PC-9 (cell line): ENCODE measurements around the gene TENT5C.

Experiments used
- CTCF ChIP-seq: fragments of 200-600 bp; sonication (generic); conservative IDR thresholded peaks from 2 replicates; pipeline ENCODE4 v1.6.1; 2017; ENCODE audit warnings: mixed run types, antibody characterized with exemption, mild to moderate bottlenecking, moderate library complexity
- EZH2 ChIP-seq: fragments of 200-600 bp; sonication (generic); IDR thresholded peaks from 2 replicates; pipeline ENCODE4 v1.8.0; 2017; ENCODE audit warnings: antibody characterized with exemption, low read depth

- TF ChIP-seq CTCF (no peak), EZH2 (no peak)
Measured at GRCh38 chr1:117596023-117596720, 9.7 kb upstream of the TENT5C start.
